Endothelial cell of umbilical vein (primary cell): ENCODE data around the gene SORCS2. TPM values are rescaled to one million over a fixed set of nuclear protein-coding genes. Genes with fewer than 3 reads are reported as not detected.

Experiments
- BruUV-seq: library from RNA; stranded (reverse); fragments of 400-500 nt; replicated peaks from 2 replicates; lab custom pipeline; 2021; lab: Mats Ljungman, UMichigan
- CTCF ChIA-PET: fragments of 300-600, 350-600 bp; sonication (Branson Sonifier 250); formaldehyde crosslinking; loops from one replicate; lab custom pipeline; 2021; ENCODE audit warnings: antibody characterized with exemption, inconsistent platforms; lab: Charles Lee
- POLR2A ChIA-PET: fragments of 300-600, 350-600 bp; sonication (Branson Sonifier 250); formaldehyde crosslinking; loops from one replicate; lab custom pipeline; 2021; ENCODE audit warnings: antibody characterized with exemption, inconsistent platforms; lab: Charles Lee
- DNase-seq: peaks from one replicate; pipeline ENCODE4 v3.0.0-alpha.2; 2011; ENCODE audit warnings: low read depth, low spot score
- FAIRE-seq: peaks from 2 replicates; lab custom pipeline; 2011; peaks lifted over from hg19 to GRCh38; lab: Jason Lieb, UNC
- H2AFZ ChIP-seq: 2 replicates; pipeline ENCODE4 v1.6.0; 2012; ENCODE audit warnings: low read depth, low read length, control low read depth, inconsistent platforms
- H3K27ac ChIP-seq: 2 replicates; pipeline ENCODE4 v1.5.1; 2011; ENCODE audit warnings: low read depth, mild to moderate bottlenecking, control low read depth, low read length, moderate library complexity; ENCODE audit not compliant: insufficient read depth
- H3K27me3 ChIP-seq, 2 experiments: 2 replicates each; pipeline versions ENCODE4 v1.6.0 to v1.6.1; 2011; ENCODE audit warnings: low read length in 2 of 2, mixed read lengths in 1 of 2; ENCODE audit not compliant: control insufficient read depth in 2 of 2, insufficient read depth in 2 of 2
- H3K36me3 ChIP-seq, 2 experiments: 2 replicates in 1 of 2; 3 replicates in 1 of 2; pipeline ENCODE4 v1.5.1; 2011; ENCODE audit warnings: low read length in 2 of 2, mild to moderate bottlenecking in 1 of 2, moderate library complexity in 1 of 2; ENCODE audit not compliant: control insufficient read depth in 2 of 2, insufficient read depth in 2 of 2; ENCODE audit errors: extremely low read depth in 1 of 2
- H3K4me1 ChIP-seq: 3 replicates; pipeline ENCODE4 v1.5.1; 2011; ENCODE audit warnings: mild to moderate bottlenecking, low read length; ENCODE audit not compliant: control insufficient read depth, insufficient read depth; ENCODE audit errors: extremely low read depth
- H3K4me2 ChIP-seq: 2 replicates; pipeline ENCODE4 v1.6.1; 2011; ENCODE audit warnings: low read length, control low read depth, mixed read lengths; ENCODE audit not compliant: insufficient read depth
- H3K4me3 ChIP-seq, 3 experiments: fragments of 200-600 bp in 1 of 3; sonication (generic), shearing (Covaris generic) in 1 of 3; replicated peaks in 1 of 3; 2 replicates each; pipeline ENCODE4 v1.5.1; 2011 to 2016; ENCODE audit warnings: control low read depth in 3 of 3, low read length in 3 of 3, mild to moderate bottlenecking in 2 of 3, inconsistent platforms in 1 of 3, low read depth in 1 of 3, moderate library complexity in 1 of 3; ENCODE audit not compliant: insufficient read depth in 1 of 3
- H3K79me2 ChIP-seq: 2 replicates; pipeline ENCODE4 v1.6.0; 2012; ENCODE audit warnings: low read length, inconsistent platforms; ENCODE audit not compliant: control insufficient read depth, insufficient read depth
- H3K9ac ChIP-seq: replicated peaks from 2 replicates; pipeline ENCODE3; 2011; ENCODE audit warnings: low read length, control low read depth; ENCODE audit not compliant: insufficient read depth; ENCODE audit errors: extremely low read depth
- H3K9me1 ChIP-seq: replicated peaks from 3 replicates; pipeline ENCODE4 v1.6.0; 2011; ENCODE audit warnings: mild to moderate bottlenecking, low read length; ENCODE audit not compliant: control insufficient read depth, insufficient read depth; ENCODE audit errors: extremely low read depth
- H3K9me3 ChIP-seq: replicated peaks from 2 replicates; pipeline ENCODE4 v1.5.1; 2012; ENCODE audit warnings: low read length, inconsistent platforms; ENCODE audit not compliant: control insufficient read depth, insufficient read depth
- H4K20me1 ChIP-seq: replicated peaks from 2 replicates; pipeline ENCODE3; 2011; ENCODE audit warnings: mild to moderate bottlenecking, low read length; ENCODE audit not compliant: control insufficient read depth, insufficient read depth; ENCODE audit errors: extremely low read depth
- CTCF ChIP-seq, 2 donors: IDR thresholded peaks; 1 replicate in 1 of 2; 2 replicates in 1 of 2; pipeline ENCODE4 v1.5.1; 2011; ENCODE audit warnings: low read length in 2 of 2, mild to moderate bottlenecking in 2 of 2, moderate library complexity in 2 of 2, control low read depth in 1 of 2, inconsistent platforms in 1 of 2, low read depth in 1 of 2; ENCODE audit not compliant: insufficient read depth in 1 of 2; ENCODE audit errors: extremely low read depth in 1 of 2
- EZH2 ChIP-seq: IDR thresholded peaks from 2 replicates; pipeline ENCODE4 v1.6.1; 2012; ENCODE audit warnings: borderline replicate concordance, low read depth, mild to moderate bottlenecking, moderate library complexity, low read length, inconsistent platforms; ENCODE audit not compliant: severe bottlenecking
- FOS ChIP-seq: IDR thresholded peaks from 2 replicates; pipeline ENCODE4 v1.6.1; 2011; ENCODE audit warnings: mild to moderate bottlenecking, low read length, moderate library complexity, borderline replicate concordance; ENCODE audit not compliant: insufficient read depth
- GATA2 ChIP-seq: IDR thresholded peaks from 2 replicates; pipeline ENCODE4 v1.7.0; 2011; ENCODE audit warnings: low read depth, mild to moderate bottlenecking, moderate library complexity, mixed read lengths, low read length; ENCODE audit not compliant: insufficient read length, insufficient read depth
- JUN ChIP-seq: IDR thresholded peaks from 2 replicates; pipeline ENCODE4 v1.6.1; 2011; ENCODE audit warnings: borderline replicate concordance, low read depth; ENCODE audit not compliant: insufficient read length, insufficient read depth
- MYC ChIP-seq: IDR thresholded peaks from one replicate; pipeline ENCODE4 v1.6.1; 2011; ENCODE audit warnings: mild to moderate bottlenecking, low read depth, low read length
- POLR2A ChIP-seq: IDR thresholded peaks from 2 replicates; pipeline ENCODE4 v1.6.1; 2012; ENCODE audit warnings: low read depth, mild to moderate bottlenecking, control low read depth, low read length
- POLR2AphosphoS5 ChIP-seq: IDR thresholded peaks from 2 replicates; pipeline ENCODE4 v1.6.1; 2012; ENCODE audit warnings: low read depth, mild to moderate bottlenecking, control low read depth, low read length, moderate library complexity; ENCODE audit not compliant: insufficient read depth
- dilution Hi-C: fragments of 300-500 bp; cut with MboI; formaldehyde crosslinking; loops from one replicate; pipeline ENCODE4 v1.15.0; 2019; ENCODE audit warnings: low sequenced_read_pairs; ENCODE audit not compliant: extremely low pct_ligation_motif_present
- intact Hi-C: fragments of 100-400 bp; cut with micrococcal nuclease; formaldehyde crosslinking; loops from one replicate; pipeline ENCODE4 v1.10.0; 2022
- polyA plus RNA-seq, 4 experiments: library from polyadenylated mRNA; depleted of rRNA in 3 of 4; stranded (reverse) in 3 of 4; unstranded in 1 of 4; fragments of >200 nt; gene quantifications; 2 replicates each; pipeline versions ENCODE4 v1.2.1 to v1.2.3, GENCODE V29; 2011 to 2012; ENCODE audit warnings: missing spikeins in 1 of 4
- total RNA-seq: library from RNA; stranded (reverse); gene quantifications from 2 replicates; pipeline ENCODE4 v1.2.3, GENCODE V29; 2021
- TF ChIP-seq, protein P1 (sequence below): IDR thresholded peaks from 2 replicates; pipeline ENCODE4 v1.6.1; 2011; ENCODE audit not compliant: insufficient read depth, insufficient read length

The SORCS2 gene
- total and polyA plus RNA-seq, 2 donors (not counting 3 experiments of a cell fraction or from before 2014, with no cell fraction given) = not detected

DNA sequence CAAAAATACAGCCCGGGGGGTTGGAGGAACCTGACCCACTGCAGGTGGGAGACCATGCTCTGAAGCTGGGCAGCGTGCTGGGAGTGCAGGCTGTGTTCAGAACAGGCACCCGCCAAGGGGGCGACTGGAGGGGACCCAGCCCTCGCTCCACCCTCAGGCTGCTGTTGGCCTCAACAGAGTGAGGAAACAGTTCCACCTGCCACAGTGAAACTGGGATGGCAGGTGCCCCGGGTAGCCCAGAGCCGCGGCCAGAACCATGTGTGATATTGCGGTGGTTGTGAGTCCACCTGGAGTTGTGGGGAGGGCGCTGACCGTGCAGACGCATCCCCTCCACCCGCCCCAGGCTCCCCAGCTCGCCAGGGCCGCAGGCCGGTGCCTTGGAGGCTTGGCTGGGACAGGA, 288.1 kb downstream of the SORCS2 start:
- Histone ChIP-seq H3K9ac (no peak overlapping the region), H3K27ac (no peak overlapping the region), H3K9me3 (no peaks in the 10 kb centered on the region), H3K4me3 (no peak overlapping the region), H3K9me1 (no peaks in the 10 kb centered on the region), H3K4me2 (no peak overlapping the region), H4K20me1 (no peaks in the 10 kb centered on the region), H2AFZ (no peak overlapping the region), H3K27me3 (no peaks in the 10 kb centered on the region), H3K79me2 (no peaks in the 10 kb centered on the region), H3K4me1 (no peaks in the 10 kb centered on the region), H3K36me3 (no peaks in the 10 kb centered on the region)
- ChIA-PET CTCF (no interaction called here), POLR2A (no interaction called here)
- DNase-seq = no peak
- no peak for FAIRE-seq
- TF ChIP-seq POLR2A (no peak), MYC (no peak), EZH2 (no peak), CTCF (IDR thresholded peaks at IDR 0.05; ENCODE audit: extremely low read depth in 1 of 2, insufficient read depth in 1 of 2, low read depth in 1 of 2, low read length in 2 of 2) (no peak), GATA2 (no peak), JUN (no peak), POLR2AphosphoS5 (no peak), FOS (no peak)
- TF ChIP-seq, protein P1, sequence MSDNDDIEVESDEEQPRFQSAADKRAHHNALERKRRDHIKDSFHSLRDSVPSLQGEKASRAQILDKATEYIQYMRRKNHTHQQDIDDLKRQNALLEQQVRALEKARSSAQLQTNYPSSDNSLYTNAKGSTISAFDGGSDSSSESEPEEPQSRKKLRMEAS = no peak
- no TSS peak for BruUV-seq
- dilution Hi-C loops (no loop called here), intact Hi-C loops (no loop called here)
